Measurements from ENCODE around the gene TMEM120B.

GRCh38 chr12:121825041-121825523 lies 112.5 kb downstream of the TMEM120B start:
- no peak for TF ChIP-seq CTCF (IDR thresholded peaks at IDR 0.05; ENCODE audit: low read length)
- no peak for TF ChIP-seq EZH2 (IDR thresholded peaks at IDR 0.05; ENCODE audit: borderline replicate concordance, low read length)

Measured in OCI-LY1 (cell line).